GM12874 (cell line): ENCODE data around the gene FBXL22.

Experiments
- CTCF ChIP-seq: IDR thresholded peaks from 2 replicates; pipeline ENCODE4 v1.5.1; 2011; ENCODE audit warnings: low read depth, mild to moderate bottlenecking, control low read depth, low read length, moderate library complexity; ENCODE audit not compliant: insufficient read depth

The FBXL22 gene

GRCh38 chr15:63597038-63597790, at the start of gene FBXL22:
TSS of gene FBXL22 (plus strand) at chr15:63597387. CDS start at chr15:63597393, 6 bp downstream.
- no peak for TF ChIP-seq CTCF

GRCh38 chr15:63551400-63551799, 45.8 kb upstream of the FBXL22 start:
- no peak for TF ChIP-seq CTCF

GRCh38 chr15:63553388-63553791, 43.8 kb upstream of the FBXL22 start:
- TF ChIP-seq CTCF = no peak

- no peak for TF ChIP-seq CTCF
Measured at GRCh38 chr15:63554337-63554927, 42.8 kb upstream of the FBXL22 start.

GRCh38 chr15:63555507-63555906, 41.7 kb upstream of the FBXL22 start:
- TF ChIP-seq CTCF = no peak

GRCh38 chr15:63556246-63556645, 40.9 kb upstream of the FBXL22 start:
- no peak for TF ChIP-seq CTCF

DNA sequence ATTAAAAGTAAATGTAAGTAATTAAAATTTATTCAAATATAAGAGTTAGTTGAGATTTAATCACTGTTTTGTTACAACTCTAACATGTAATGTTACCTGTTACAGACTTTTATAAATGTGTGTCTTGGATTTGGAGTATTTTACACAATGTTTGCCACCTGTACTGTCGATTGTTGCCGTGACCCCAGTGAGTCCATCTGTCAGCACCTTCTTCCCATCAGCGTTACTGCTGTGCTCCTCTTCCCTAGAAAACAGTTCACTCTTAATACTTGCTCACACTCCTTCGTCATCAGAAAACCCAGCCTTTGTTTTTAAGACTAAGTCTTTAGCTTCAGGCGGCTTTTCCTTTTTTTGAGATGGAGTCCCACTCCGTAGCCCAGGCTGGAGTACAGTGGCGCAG, 40.5 kb upstream of the FBXL22 start:
- TF ChIP-seq CTCF = no peak
